GM18502 (cell line): ENCODE data around the gene CFAP73.

ENCODE experiments used
- ATAC-seq: cut with Tn5 transposase; IDR thresholded peaks from one replicate; pipeline ENCODE4 v1.9.1; 2021; ENCODE audit warnings: mild to moderate bottlenecking; ENCODE audit not compliant: unreplicated experiment, poor library complexity

The CFAP73 gene

GRCh38 chr12:113185180-113186032 is 35.9 kb downstream of the CFAP73 start, which contains the start of the genes DDX54 and RITA1:
Gene DDX54, minus strand, starts transcription at chr12:113185478. Its CDS starts 27 bp downstream, at chr12:113185451.
Gene RITA1, plus strand, starts transcription at chr12:113185721. Its CDS starts 1,026 bp downstream, at chr12:113186747.
- ATAC-seq = peak; percentile 47

- no peak for ATAC-seq
Observed at GRCh38 chr12:113186033-113186365, 36.5 kb downstream of the CFAP73 start.

- ATAC-seq = no peak
Observed at GRCh38 chr12:113186666-113187325, 37.3 kb downstream of the CFAP73 start.

GRCh38 chr12:113189361-113189760 is 39.8 kb downstream of the CFAP73 start:
- no peak for ATAC-seq

- no peak for ATAC-seq
Observed at GRCh38 chr12:113190761-113191160, 41.2 kb downstream of the CFAP73 start.

GRCh38 chr12:113191227-113191626 is 41.7 kb downstream of the CFAP73 start:
- ATAC-seq = no peak

GRCh38 chr12:113194971-113195391 is 45.5 kb downstream of the CFAP73 start:
- ATAC-seq = no peak

GRCh38 chr12:113195598-113195997 is 46.1 kb downstream of the CFAP73 start:
- no peak for ATAC-seq

GRCh38 chr12:113196582-113196981 is 47.1 kb downstream of the CFAP73 start:
- ATAC-seq = peak; percentile 10

GRCh38 chr12:113196990-113197389 is 47.5 kb downstream of the CFAP73 start:
- ATAC-seq = peak; percentile 67

- no peak for ATAC-seq
Observed at GRCh38 chr12:113197518-113198077, 48.1 kb downstream of the CFAP73 start.

GRCh38 chr12:113198296-113198695 is 48.8 kb downstream of the CFAP73 start:
- no peak for ATAC-seq

- ATAC-seq = no peak
Observed at GRCh38 chr12:113200021-113200797, 50.7 kb downstream of the CFAP73 start.

GRCh38 chr12:113201187-113202177 is 52.0 kb downstream of the CFAP73 start:
- ATAC-seq = no peak

- ATAC-seq = no peak
Observed at GRCh38 chr12:113202300-113203075, 53.0 kb downstream of the CFAP73 start.

GRCh38 chr12:113203852-113204760 is 54.6 kb downstream of the CFAP73 start:
- ATAC-seq = no peak

- no peak for ATAC-seq
Observed at GRCh38 chr12:113204804-113205203, 55.3 kb downstream of the CFAP73 start.
